Epithelial cell of prostate (primary cell): ENCODE measurements around the gene TNS2.

ENCODE experiments used
- DNase-seq: peaks from one replicate; pipeline ENCODE4 v3.0.0-alpha.2; 2011; ENCODE audit warnings: low read depth, low spot score
- H3K27ac ChIP-seq: fragments of 450-650 bp; 2 replicates; pipeline ENCODE4 v1.5.1; 2017; ENCODE audit warnings: mild to moderate bottlenecking

TNS2 gene

DNA sequence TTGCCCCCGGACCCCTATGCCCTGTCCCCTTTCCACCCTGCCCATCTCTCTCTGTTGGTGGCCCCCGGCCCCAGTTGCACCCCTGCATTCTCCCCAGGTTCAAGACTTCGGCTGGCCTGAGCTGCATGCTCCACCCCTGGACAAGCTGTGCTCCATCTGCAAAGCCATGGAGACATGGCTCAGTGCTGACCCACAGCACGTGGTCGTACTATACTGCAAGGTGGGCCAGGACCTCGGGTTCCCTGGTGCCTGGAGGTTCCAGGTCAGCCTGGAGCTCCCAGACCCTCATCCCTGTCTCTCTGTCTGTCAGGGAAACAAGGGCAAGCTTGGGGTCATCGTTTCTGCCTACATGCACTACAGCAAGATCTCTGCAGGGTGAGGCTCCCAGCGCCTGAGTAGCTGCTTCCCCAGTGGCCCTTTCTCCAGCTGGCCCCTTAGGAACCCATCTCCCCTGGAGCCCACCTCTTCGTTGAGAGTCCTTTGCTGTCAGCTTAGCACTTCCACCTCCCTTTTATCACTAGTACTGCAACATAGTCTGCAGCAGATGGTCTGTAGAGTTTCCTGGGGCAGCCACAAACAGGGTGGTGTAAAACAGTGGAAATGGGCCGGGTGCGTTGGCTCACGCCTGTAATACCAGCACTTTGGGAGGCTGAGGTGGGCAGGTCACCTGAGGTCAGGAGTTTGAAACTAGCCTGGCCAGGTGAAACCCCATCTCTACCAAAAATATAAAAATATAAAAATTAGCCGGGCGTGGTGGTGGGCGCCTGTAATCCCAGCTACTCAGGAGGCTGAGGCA, 5.8 kb downstream of the TNS2 start:
- no peak overlapping the region for H3K27ac ChIP-seq
- no peak for DNase-seq

DNA sequence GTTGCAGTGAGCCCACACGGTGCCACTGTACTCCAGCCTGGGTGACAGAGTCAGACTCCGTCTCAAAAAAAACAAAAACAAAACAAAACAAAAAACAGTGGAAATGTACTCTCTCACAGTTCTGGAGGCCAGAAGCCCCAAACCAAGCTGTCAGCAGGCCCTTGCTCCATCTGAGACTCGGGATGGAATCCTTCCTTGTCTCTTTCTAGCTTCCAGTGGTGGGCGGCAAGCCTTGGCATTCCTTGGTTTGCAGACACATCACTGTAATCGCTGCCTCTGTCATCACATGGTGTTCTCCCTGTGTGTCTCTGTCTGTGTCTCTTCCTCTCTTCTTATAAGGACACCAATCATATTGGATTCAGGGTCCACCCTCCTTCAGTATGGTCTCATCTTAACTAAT, 6.4 kb downstream of the TNS2 start:
- no peak overlapping the region for H3K27ac ChIP-seq
- DNase-seq: no peak

DNA sequence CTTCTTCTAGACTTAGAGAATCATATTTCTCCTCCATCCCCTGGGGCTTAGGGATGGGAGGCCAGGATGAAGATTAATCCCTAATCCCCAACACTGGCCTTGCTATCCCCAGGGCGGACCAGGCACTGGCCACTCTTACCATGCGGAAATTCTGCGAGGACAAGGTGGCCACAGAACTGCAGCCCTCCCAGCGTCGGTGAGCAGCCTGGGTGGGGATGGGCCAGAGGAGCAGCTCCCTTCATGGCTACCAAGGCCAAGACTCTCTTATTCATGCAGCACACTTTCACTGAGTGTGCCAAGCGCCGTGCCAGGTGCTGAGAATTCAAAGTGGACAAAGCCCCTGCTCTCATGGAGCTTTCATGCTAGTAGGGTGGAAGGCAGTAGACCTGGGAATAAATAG, 7.0 kb downstream of the TNS2 start:
- no peak overlapping the region for H3K27ac ChIP-seq
- DNase-seq: no peak

DNA sequence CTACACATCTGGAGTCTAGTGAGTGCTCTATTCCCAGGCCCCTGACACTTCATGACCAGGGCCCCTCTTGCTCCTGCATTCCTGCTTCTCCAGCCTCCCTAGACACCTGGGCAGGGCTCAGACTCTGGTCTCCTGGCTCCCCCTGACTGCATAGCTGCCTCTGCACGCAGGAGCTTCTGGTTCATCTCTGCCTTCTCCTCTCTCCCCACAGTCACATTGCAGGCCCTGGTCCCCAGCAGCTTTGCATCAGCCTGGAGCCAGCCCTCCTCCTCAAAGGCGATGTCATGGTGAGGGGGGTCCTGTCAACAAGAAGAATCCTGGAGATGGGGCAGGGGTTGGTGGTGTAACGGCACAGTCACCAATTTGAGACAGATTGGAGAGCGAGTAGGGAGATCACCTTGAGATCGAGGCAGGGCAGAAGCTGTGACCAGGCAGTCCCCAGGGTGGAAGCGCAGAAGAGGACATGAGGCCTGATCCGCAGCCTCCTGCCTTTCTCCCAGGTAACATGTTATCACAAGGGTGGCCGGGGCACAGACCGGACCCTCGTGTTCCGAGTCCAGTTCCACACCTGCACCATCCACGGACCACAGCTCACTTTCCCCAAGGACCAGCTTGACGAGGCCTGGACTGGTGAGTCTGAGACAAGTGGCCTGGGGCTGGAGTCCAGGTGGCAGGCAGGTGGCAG, 8.1 kb downstream of the TNS2 start:
- no peak for DNase-seq
- no peak overlapping the region for H3K27ac ChIP-seq

DNA sequence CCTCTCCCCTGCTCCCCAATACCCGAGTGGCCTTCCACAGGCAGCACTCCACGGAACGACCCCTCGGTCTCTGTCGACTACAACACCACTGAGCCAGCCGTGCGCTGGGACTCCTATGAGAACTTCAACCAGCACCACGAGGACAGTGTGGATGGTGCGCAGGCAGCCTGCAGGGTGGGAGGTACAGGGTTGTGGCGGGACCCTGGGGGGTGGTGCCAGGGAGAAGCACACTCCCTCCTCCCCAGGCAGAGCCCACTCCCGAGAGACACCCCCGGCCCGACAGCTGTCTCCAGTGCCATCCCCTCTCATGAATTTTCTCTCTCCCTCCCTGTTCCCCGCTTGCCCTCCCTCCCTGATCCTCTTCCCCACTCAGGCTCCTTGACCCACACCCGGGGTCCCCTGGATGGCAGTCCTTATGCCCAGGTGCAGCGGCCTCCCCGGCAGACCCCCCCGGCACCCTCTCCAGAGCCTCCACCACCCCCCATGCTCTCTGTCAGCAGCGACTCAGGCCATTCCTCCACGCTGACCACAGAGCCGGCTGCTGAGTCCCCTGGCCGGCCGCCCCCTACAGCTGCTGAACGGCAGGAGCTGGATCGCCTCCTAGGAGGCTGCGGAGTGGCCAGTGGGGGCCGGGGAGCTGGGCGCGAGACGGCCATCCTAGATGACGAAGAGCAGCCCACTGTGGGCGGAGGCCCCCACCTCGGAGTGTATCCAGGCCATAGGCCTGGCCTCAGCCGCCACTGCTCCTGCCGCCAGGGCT, 9.0 kb downstream of the TNS2 start:
- no peak overlapping the region for H3K27ac ChIP-seq
- no peak for DNase-seq

DNA sequence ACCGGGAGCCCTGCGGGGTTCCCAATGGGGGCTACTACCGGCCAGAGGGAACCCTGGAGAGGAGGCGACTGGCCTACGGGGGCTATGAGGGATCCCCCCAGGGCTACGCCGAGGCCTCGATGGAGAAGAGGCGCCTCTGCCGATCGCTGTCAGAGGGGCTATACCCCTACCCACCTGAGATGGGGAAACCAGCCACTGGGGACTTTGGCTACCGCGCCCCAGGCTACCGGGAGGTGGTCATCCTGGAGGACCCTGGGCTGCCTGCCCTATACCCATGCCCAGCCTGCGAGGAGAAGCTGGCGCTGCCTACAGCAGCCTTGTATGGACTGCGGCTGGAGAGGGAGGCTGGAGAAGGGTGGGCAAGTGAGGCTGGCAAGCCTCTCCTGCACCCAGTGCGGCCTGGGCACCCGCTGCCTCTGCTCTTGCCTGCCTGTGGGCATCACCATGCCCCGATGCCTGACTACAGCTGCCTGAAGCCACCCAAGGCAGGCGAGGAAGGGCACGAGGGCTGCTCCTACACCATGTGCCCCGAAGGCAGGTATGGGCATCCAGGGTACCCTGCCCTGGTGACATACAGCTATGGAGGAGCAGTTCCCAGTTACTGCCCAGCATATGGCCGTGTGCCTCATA, 9.7 kb downstream of the TNS2 start:
- H3K27ac ChIP-seq: no peak overlapping the region
- DNase-seq: no peak

DNA sequence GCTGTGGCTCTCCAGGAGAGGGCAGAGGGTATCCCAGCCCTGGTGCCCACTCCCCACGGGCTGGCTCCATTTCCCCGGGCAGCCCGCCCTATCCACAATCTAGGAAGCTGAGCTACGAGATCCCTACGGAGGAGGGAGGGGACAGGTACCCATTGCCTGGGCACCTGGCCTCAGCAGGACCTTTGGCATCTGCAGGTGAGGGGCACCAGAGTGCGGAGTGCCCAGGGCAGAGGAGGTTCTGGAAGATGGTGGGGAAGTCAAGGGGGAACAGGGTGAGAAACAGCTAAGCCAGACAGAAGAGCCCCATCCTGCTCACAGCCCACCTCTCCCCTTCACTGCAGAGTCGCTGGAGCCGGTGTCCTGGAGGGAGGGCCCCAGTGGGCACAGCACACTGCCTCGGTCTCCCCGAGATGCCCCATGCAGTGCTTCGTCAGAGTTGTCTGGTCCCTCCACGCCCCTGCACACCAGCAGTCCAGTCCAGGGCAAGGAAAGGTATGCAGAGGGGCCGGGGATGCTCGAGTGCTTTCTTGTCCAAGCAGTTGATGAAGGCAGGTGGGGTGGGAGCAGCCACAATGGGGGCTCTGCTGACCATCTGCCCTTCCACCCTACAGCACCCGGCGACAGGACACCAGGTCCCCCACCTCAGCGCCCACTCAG, 10.3 kb downstream of the TNS2 start:
- DNase-seq: no peak
- no peak overlapping the region for H3K27ac ChIP-seq

DNA sequence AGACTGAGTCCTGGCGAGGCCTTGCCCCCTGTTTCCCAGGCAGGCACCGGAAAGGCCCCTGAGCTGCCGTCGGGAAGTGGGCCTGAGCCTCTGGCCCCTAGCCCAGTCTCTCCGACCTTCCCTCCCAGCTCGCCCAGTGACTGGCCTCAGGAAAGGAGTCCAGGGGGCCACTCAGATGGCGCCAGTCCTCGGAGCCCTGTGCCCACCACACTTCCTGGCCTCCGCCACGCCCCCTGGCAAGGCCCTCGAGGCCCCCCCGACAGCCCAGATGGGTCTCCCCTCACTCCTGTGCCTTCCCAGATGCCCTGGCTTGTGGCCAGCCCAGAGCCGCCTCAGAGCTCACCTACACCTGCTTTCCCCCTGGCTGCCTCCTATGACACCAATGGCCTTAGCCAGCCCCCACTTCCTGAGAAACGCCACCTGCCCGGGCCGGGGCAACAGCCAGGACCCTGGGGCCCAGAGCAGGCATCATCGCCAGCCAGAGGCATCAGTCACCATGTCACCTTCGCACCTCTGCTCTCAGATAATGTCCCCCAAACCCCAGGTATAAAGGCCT, 10.9 kb downstream of the TNS2 start:
- DNase-seq: no peak
- no peak overlapping the region for H3K27ac ChIP-seq

DNA sequence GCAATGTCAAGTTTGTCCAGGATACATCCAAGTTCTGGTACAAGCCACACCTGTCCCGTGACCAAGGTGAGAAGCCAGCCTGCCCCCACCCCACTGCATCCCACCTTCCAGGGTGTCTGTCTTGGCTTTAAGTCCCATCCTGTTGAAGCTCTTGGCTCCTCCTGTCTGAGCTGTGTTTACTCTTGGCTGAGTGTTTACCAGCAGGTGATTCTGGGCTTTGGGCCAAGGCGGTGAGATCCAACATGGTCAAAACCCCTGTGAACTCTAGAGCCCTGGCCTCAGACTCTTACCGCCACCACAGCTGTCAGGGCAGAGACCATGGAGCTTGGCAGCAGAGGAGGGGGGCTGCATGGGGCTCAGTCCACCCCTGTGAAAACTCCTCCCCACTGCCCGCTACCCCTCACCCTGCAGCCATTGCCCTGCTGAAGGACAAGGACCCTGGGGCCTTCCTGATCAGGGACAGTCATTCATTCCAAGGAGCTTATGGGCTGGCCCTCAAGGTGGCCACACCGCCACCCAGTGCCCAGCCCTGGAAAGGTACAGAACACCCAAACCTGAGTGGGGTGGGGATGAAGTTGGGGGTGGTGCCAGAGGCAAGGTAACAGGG, 11.6 kb downstream of the TNS2 start:
- DNase-seq: no peak
- H3K27ac ChIP-seq: no peak overlapping the region

DNA sequence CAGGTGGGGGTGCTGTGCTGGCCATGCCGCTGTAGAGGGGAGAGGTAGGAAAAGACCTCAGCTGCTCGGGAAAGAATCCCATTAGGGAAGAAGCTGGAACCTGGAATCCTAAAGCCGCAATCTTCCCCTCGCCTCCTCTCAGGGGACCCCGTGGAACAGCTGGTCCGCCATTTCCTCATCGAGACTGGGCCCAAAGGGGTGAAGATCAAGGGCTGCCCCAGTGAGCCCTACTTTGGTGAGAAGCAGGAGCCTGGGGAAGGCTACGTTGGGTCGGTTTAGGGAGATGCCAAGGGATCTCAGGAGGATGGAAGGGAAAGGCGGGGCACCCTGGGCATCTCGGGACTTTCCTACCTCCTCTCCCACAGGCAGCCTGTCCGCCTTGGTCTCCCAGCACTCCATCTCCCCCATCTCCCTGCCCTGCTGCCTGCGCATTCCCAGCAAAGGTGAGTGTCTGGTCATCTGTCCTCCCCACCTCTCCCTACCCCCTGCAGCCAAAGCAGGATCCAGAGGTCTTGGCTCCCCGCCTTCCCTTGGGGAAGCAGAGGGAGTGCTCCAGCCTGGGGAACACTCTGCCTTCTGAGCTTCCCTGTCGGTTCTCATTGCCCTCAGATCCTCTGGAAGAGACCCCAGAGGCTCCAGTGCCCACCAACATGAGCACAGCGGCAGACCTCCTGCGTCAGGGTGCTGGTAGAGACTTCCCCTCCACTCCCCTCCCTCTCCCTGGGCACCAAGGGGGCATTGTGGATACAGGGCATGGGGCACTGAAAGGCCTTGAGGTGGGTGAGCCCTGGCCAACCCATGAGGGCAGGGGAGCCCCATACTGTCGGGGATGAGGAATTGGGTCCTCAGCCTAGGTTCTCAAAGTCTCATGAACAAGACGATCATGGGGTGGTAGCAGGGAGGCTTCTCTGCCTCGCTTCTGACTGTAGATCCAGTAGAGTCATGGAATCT, 12.4 kb downstream of the TNS2 start:
- no peak for DNase-seq
- no peak overlapping the region for H3K27ac ChIP-seq

DNA sequence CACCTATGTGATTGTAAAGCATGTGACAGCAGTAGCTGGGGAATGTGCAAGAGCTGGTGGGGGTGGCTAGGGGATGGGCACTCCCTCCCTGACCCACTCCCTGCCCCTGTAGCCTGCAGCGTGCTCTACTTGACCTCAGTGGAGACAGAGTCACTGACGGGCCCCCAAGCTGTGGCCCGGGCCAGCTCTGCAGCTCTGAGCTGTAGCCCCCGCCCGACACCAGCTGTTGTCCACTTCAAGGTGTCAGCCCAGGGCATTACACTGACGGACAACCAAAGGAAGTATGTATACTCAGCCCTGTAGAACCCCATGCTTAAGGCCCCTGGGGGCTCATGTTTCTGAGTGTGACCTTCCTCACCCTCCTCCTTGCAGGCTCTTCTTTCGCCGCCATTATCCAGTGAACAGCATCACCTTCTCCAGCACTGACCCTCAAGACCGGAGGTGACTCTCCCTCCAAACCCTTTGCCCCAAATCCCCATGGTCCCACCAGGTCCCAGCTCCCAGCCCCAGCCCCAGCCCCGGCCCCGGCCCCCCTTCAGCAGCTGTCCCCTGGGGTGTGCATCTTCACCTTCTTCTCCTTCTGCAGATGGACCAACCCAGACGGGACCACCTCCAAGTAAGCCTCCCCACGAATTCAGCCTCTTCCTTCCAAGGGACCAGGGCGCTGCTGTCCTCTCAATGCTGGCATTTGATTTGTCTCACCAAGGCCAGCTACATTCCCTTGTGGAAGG, 13.3 kb downstream of the TNS2 start:
- no peak for DNase-seq
- no peak overlapping the region for H3K27ac ChIP-seq

DNA sequence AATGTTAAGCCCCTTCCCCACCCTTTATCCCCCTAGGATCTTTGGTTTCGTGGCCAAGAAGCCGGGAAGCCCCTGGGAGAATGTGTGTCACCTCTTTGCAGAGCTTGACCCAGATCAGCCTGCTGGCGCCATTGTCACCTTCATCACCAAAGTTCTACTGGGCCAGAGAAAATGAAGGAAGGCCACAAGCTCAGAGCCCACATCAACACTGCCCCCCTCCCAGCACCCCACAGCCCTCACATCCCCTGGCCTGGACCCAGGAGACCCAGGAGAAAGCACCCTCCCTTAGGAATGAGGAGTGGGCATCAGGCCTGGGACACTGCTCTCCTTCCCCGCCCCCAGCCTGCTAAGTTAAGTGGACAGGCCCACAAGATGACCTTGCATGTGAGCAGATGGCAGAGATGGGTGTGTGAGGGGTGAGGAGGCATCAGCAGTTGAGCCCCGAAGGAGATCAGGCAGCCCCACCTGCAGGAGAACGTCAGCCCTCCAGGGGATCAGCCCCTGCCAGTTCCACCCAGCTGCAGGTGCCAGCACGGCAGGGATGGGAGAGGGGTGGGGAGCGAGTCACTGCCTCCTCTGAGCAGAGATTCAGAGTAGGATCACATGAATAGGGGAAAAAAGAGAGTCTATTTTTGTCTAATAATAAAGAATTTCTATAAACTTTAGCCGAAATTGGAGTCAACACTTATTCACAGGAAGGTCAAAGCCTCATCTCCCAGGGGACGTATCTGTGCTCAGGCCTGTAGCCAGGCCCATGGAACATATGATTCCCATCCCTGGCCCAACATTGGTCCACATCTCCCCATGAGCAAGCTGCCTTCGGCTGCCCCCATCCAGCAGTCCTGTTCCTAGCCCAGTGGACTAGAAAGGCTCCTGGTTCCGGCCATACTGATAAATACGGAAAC, 14.1 kb downstream of the TNS2 start:
- DNase-seq: no peak
- H3K27ac ChIP-seq: no peak overlapping the region

DNA sequence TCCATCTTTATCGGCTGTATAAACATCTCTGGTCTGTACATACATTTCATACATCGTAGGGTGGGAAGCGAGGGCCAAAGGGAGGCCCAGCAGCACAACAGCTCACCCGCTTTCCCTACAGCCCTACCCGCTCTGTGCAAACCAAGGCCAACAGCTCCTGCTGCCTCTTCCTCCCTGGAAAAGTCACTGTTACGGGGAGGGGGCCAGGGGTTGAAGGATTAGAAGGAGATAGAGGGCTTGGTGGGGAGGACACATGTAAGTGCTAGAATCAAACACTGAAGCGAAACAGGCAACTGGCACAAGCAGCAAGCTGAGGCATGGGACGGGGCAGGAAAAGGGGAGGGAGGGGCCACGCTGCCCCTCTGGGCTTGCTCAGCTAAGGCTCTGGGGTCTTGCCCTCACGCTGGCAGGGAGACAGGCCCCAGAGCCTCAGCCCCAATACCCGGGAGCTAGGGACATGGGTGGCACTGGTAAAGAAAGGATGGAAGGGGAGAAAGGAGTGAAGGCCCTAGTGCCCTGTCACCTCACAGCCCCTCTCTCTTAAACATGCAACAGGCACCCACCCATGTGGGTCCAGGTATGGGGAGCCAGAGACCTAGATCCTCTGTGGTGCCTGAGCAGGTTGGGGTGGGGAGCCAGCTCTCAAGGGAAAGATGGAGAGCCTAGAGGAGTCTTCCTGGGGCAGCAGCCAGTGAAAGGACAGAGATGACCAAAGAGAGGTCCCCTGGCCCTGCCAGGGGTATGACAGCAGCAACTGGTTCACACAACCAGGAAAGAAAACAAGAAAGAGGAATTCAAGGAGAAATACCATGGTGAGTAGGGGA, 15.0 kb downstream of the TNS2 start:
- DNase-seq: no peak
- H3K27ac ChIP-seq: no peak overlapping the region

DNA sequence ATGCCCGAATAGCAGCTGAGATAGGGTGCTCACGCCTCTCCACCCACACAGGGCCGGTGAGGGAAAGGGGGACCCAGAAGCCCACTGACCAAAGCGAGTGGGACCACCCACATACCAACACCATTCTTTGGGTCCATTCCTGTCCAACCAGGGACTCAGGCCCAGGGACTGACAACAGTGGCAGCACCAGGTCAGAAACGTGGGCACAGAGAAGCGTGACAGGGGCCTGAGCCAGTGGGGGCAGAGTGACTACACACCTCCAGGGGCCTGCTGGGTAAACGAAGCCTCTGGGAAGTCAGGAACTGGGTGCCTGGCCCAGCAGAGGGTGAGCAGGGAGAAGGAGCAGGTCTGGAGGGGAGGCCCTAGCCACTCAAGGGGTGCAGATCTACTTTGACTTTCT, 15.6 kb downstream of the TNS2 start:
- no peak overlapping the region for H3K27ac ChIP-seq
- no peak for DNase-seq

DNA sequence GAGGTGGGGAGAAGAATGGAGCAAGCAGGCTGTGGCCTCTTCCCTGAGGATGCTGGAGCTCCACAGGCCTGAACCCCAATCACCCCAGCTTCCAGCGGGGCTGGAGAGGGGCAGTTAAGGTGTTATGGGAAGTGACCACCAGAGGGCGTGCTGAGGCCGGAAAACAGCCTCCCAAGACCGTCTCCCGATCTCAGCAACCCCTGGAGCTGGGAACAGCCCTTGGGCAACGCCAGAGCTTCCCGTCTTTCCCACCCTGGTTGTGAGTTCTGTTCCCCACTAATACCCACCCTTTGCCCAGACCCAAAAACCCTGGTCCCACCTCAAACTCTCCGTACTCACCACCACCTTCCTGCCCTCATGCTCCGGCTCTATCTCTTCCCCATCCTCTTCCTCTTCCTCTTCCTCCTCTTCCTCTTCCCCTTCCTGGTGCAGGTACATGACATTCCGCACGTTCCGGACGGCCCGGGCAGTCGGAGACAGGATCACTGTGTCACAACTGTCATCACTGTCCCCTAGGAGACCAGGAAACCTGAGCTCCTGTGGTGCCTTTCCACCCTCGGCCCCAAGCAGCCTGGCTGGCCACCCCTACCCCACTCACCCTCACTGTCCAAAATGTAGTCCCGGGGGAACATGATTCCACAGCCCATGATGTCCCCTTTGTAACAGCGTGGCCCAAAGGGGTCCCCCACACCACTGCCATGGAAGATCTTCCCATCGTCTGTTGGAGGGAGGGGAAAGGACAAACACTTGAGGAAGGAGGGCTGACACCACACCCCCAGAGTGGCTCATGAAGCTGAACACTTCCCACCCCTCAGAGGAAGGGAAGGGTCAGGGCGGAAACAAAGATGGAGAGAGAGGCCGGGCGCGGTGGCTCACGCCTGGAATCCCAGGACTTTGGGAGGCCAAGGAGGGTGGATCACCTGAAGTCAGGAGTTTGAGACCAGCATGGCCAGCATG, 16.4 kb downstream of the TNS2 start:
- no peak for DNase-seq
- H3K27ac ChIP-seq: no peak overlapping the region
